ENCODE results near the gene TPCN1.

GRCh38 chr12:113211160-113211559, 10.1 kb upstream of the TPCN1 start:
- TF ChIP-seq POLR2A (IDR thresholded peaks at IDR 0.05): no peak
- TF ChIP-seq, protein P1, sequence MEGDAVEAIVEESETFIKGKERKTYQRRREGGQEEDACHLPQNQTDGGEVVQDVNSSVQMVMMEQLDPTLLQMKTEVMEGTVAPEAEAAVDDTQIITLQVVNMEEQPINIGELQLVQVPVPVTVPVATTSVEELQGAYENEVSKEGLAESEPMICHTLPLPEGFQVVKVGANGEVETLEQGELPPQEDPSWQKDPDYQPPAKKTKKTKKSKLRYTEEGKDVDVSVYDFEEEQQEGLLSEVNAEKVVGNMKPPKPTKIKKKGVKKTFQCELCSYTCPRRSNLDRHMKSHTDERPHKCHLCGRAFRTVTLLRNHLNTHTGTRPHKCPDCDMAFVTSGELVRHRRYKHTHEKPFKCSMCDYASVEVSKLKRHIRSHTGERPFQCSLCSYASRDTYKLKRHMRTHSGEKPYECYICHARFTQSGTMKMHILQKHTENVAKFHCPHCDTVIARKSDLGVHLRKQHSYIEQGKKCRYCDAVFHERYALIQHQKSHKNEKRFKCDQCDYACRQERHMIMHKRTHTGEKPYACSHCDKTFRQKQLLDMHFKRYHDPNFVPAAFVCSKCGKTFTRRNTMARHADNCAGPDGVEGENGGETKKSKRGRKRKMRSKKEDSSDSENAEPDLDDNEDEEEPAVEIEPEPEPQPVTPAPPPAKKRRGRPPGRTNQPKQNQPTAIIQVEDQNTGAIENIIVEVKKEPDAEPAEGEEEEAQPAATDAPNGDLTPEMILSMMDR (IDR thresholded peaks at IDR 0.05): no peak
